ENCODE data around the gene TUT4.

The TUT4 gene

GRCh38 chr1:52552236-52552504, 722 bp downstream of the TUT4 start:
- no peak overlapping the region for H2BK15ac ChIP-seq (ENCODE audit: low read length)
- H3K36me3 ChIP-seq (replicated peaks in 1 of 2; ENCODE audit: control insufficient read depth in 2 of 2, insufficient read depth in 2 of 2, low read length in 2 of 2) = no peaks in the 10 kb centered on the region
- DNase-seq (ENCODE audit: low spot score) = peak; percentile 33
- no peak overlapping the region for H3K9ac ChIP-seq (ENCODE audit: low read depth, low read length, poor library complexity)
- peak overlapping the region; percentile 94 for H3K27ac ChIP-seq (replicated peaks; ENCODE audit: low read length)
- no peak overlapping the region for H3K4ac ChIP-seq (ENCODE audit: low read length)
- H3K9me3 ChIP-seq (replicated peaks in 1 of 2; ENCODE audit: control insufficient read depth in 2 of 2, insufficient read depth in 1 of 2, low read depth in 1 of 2, low read length in 2 of 2) = peaks cover 0 to 5% of the 10 kb centered on the region in 2 donors
- no peak overlapping the region for H2BK12ac ChIP-seq (ENCODE audit: low read length)
- H3K23ac ChIP-seq (ENCODE audit: low read depth, low read length, poor library complexity) = no peak overlapping the region
- peak overlapping the region; percentile 74 to 97 for H3K4me3 ChIP-seq (ENCODE audit: low read length in 2 of 2)
- no peak overlapping the region for H4K91ac ChIP-seq (ENCODE audit: low read depth, low read length, poor library complexity)
- no peak overlapping the region for H2AK5ac ChIP-seq (ENCODE audit: low read depth, low read length)
- no peak overlapping the region for H3K14ac ChIP-seq (ENCODE audit: low read length)
- peak overlapping the region; percentile 90 for H2AFZ ChIP-seq (ENCODE audit: low read length)
- H2BK120ac ChIP-seq (ENCODE audit: low read depth, low read length) = no peak overlapping the region
- peak overlapping the region; percentile 48 for H3K4me2 ChIP-seq (ENCODE audit: insufficient read depth, low read length, poor library complexity, severe bottlenecking)
- peaks cover 8 to 17% of the 10 kb centered on the region in 2 donors for H3K4me1 ChIP-seq (ENCODE audit: control insufficient read depth in 2 of 2, insufficient read depth in 1 of 2, low read depth in 1 of 2, low read length in 2 of 2)
- peaks cover 2% of the 10 kb centered on the region for H3K79me1 ChIP-seq (ENCODE audit: low read depth, low read length)
- no peak overlapping the region for H4K8ac ChIP-seq (ENCODE audit: low read depth, low read length)
- no peaks in the 10 kb centered on the region for H3K27me3 ChIP-seq (ENCODE audit: control insufficient read depth in 3 of 3, insufficient read depth in 3 of 3, low read depth in 1 of 3, low read length in 3 of 3)
- H2BK5ac ChIP-seq (ENCODE audit: low read length) = no peak overlapping the region
- no peak overlapping the region for H3K18ac ChIP-seq (ENCODE audit: low read length)
- no CpG with 5 or more reads among the region's 14 CpGs for WGBS, 2 donors (ENCODE audit: extremely low coverage in 2 of 2, insufficient read length in 2 of 2, insufficient replicate concordance in 1 of 2)

GRCh38 chr1:52551507-52552235, 1.2 kb downstream of the TUT4 start:
- Histone ChIP-seq H3K18ac (ENCODE audit: low read length) (no peak overlapping the region), H3K14ac (ENCODE audit: low read length) (no peak overlapping the region), H2BK5ac (ENCODE audit: low read length) (no peak overlapping the region), H3K9me3 (replicated peaks in 1 of 2; ENCODE audit: control insufficient read depth in 2 of 2, insufficient read depth in 1 of 2, low read depth in 1 of 2, low read length in 2 of 2) (peaks cover 0 to 10% of the 10 kb centered on the region in 2 donors), H4K8ac (ENCODE audit: low read depth, low read length) (no peak overlapping the region), H3K4me3 (ENCODE audit: low read length in 2 of 2) (peak overlapping the region; percentile 74 to 97), H3K9ac (ENCODE audit: low read depth, low read length, poor library complexity) (no peak overlapping the region), H3K27me3 (ENCODE audit: control insufficient read depth in 3 of 3, insufficient read depth in 3 of 3, low read depth in 1 of 3, low read length in 3 of 3) (no peaks in the 10 kb centered on the region), H2BK12ac (ENCODE audit: low read length) (no peak overlapping the region), H2AK5ac (ENCODE audit: low read depth, low read length) (no peak overlapping the region), H3K79me1 (ENCODE audit: low read depth, low read length) (peaks cover 2% of the 10 kb centered on the region), H2AFZ (ENCODE audit: low read length) (peak overlapping the region; percentile 90), H3K36me3 (replicated peaks in 1 of 2; ENCODE audit: control insufficient read depth in 2 of 2, insufficient read depth in 2 of 2, low read length in 2 of 2) (no peaks in the 10 kb centered on the region), H3K27ac (replicated peaks; ENCODE audit: low read length) (no peak overlapping the region), H3K4me2 (ENCODE audit: insufficient read depth, low read length, poor library complexity, severe bottlenecking) (peak overlapping the region; percentile 48), H2BK120ac (ENCODE audit: low read depth, low read length) (no peak overlapping the region), H2BK15ac (ENCODE audit: low read length) (no peak overlapping the region), H3K4ac (ENCODE audit: low read length) (no peak overlapping the region), H4K91ac (ENCODE audit: low read depth, low read length, poor library complexity) (no peak overlapping the region), H3K23ac (ENCODE audit: low read depth, low read length, poor library complexity) (no peak overlapping the region), H3K4me1 (ENCODE audit: control insufficient read depth in 2 of 2, insufficient read depth in 1 of 2, low read depth in 1 of 2, low read length in 2 of 2) (peaks cover 8 to 17% of the 10 kb centered on the region in 2 donors)
- no CpG with 5 or more reads among the region's 20 CpGs for WGBS, 2 donors (ENCODE audit: extremely low coverage in 2 of 2, insufficient read length in 2 of 2, insufficient replicate concordance in 1 of 2)
- peak; percentile 29 for DNase-seq (ENCODE audit: low spot score)

- Histone ChIP-seq H3K23ac (ENCODE audit: low read depth, low read length, poor library complexity) (no peak overlapping the region), H2BK12ac (ENCODE audit: low read length) (no peak overlapping the region), H3K4me1 (ENCODE audit: control insufficient read depth in 2 of 2, insufficient read depth in 1 of 2, low read depth in 1 of 2, low read length in 2 of 2) (peaks cover 8 to 17% of the 10 kb centered on the region in 2 donors), H2BK5ac (ENCODE audit: low read length) (no peak overlapping the region), H3K79me1 (ENCODE audit: low read depth, low read length) (peaks cover 2% of the 10 kb centered on the region), H3K27me3 (ENCODE audit: control insufficient read depth in 3 of 3, insufficient read depth in 3 of 3, low read depth in 1 of 3, low read length in 3 of 3) (no peaks in the 10 kb centered on the region), H2AFZ (ENCODE audit: low read length) (no peak overlapping the region), H4K91ac (ENCODE audit: low read depth, low read length, poor library complexity) (no peak overlapping the region), H3K4me3 (ENCODE audit: low read length in 2 of 2) (no peak overlapping the region), H3K18ac (ENCODE audit: low read length) (no peak overlapping the region), H4K8ac (ENCODE audit: low read depth, low read length) (no peak overlapping the region), H3K9me3 (replicated peaks in 1 of 2; ENCODE audit: control insufficient read depth in 2 of 2, insufficient read depth in 1 of 2, low read depth in 1 of 2, low read length in 2 of 2) (peaks cover 0 to 13% of the 10 kb centered on the region in 2 donors), H3K4me2 (ENCODE audit: insufficient read depth, low read length, poor library complexity, severe bottlenecking) (no peak overlapping the region), H3K27ac (replicated peaks; ENCODE audit: low read length) (no peak overlapping the region), H2BK120ac (ENCODE audit: low read depth, low read length) (no peak overlapping the region), H3K36me3 (replicated peaks in 1 of 2; ENCODE audit: control insufficient read depth in 2 of 2, insufficient read depth in 2 of 2, low read length in 2 of 2) (peaks cover 0 to 2% of the 10 kb centered on the region in 2 donors), H3K4ac (ENCODE audit: low read length) (no peak overlapping the region), H2BK15ac (ENCODE audit: low read length) (no peak overlapping the region), H3K9ac (ENCODE audit: low read depth, low read length, poor library complexity) (no peak overlapping the region), H2AK5ac (ENCODE audit: low read depth, low read length) (no peak overlapping the region), H3K14ac (ENCODE audit: low read length) (no peak overlapping the region)
- no peak for DNase-seq (ENCODE audit: low spot score)
- no CpG with 5 or more reads among the region's 7 CpGs for WGBS, 2 donors (ENCODE audit: extremely low coverage in 2 of 2, insufficient read length in 2 of 2, insufficient replicate concordance in 1 of 2)
These were observed 2.4 kb downstream of the TUT4 start for GRCh38 chr1:52550447-52550846.

- H3K36me3 ChIP-seq (replicated peaks in 1 of 2; ENCODE audit: control insufficient read depth in 2 of 2, insufficient read depth in 2 of 2, low read length in 2 of 2) = peaks cover 0 to 10% of the 10 kb centered on the region in 2 donors
- no peak overlapping the region for H3K4me2 ChIP-seq (ENCODE audit: insufficient read depth, low read length, poor library complexity, severe bottlenecking)
These were observed 3.6 kb downstream of the TUT4 start for GRCh38 chr1:52549267-52549666.

More at GRCh38 chr1:52549267-52549666, 3.6 kb downstream of the TUT4 start:
- Histone ChIP-seq H2BK5ac (ENCODE audit: low read length) (no peak overlapping the region), H3K27me3 (ENCODE audit: control insufficient read depth in 3 of 3, insufficient read depth in 3 of 3, low read depth in 1 of 3, low read length in 3 of 3) (no peaks in the 10 kb centered on the region), H2BK12ac (ENCODE audit: low read length) (no peak overlapping the region), H3K9me3 (replicated peaks in 1 of 2; ENCODE audit: control insufficient read depth in 2 of 2, insufficient read depth in 1 of 2, low read depth in 1 of 2, low read length in 2 of 2) (peaks cover 0 to 25% of the 10 kb centered on the region in 2 donors), H2BK15ac (ENCODE audit: low read length) (no peak overlapping the region), H3K18ac (ENCODE audit: low read length) (no peak overlapping the region), H4K8ac (ENCODE audit: low read depth, low read length) (no peak overlapping the region), H4K91ac (ENCODE audit: low read depth, low read length, poor library complexity) (no peak overlapping the region), H3K4me1 (ENCODE audit: control insufficient read depth in 2 of 2, insufficient read depth in 1 of 2, low read depth in 1 of 2, low read length in 2 of 2) (peaks cover 2 to 6% of the 10 kb centered on the region in 2 donors), H3K23ac (ENCODE audit: low read depth, low read length, poor library complexity) (no peak overlapping the region), H3K4me3 (ENCODE audit: low read length in 2 of 2) (no peak overlapping the region), H3K27ac (replicated peaks; ENCODE audit: low read length) (no peak overlapping the region), H2AFZ (ENCODE audit: low read length) (no peak overlapping the region), H2BK120ac (ENCODE audit: low read depth, low read length) (no peak overlapping the region), H3K4ac (ENCODE audit: low read length) (no peak overlapping the region), H3K9ac (ENCODE audit: low read depth, low read length, poor library complexity) (no peak overlapping the region), H3K79me1 (ENCODE audit: low read depth, low read length) (peaks cover 5% of the 10 kb centered on the region), H2AK5ac (ENCODE audit: low read depth, low read length) (no peak overlapping the region), H3K14ac (ENCODE audit: low read length) (no peak overlapping the region)
- DNase-seq (ENCODE audit: low spot score) = no peak

Measured in neuronal stem cell (in vitro differentiated cells).